Measurements from ENCODE around the gene CCDC38.

Gene CCDC38

GRCh38 chr12:95880895-95881294 lies 61.5 kb downstream of the CCDC38 start:
- H3K4me3 ChIP-seq (ENCODE audit: low read depth, low read length, poor library complexity, severe bottlenecking): no peak overlapping the region
- no peaks in the 10 kb centered on the region for H3K4me1 ChIP-seq (ENCODE audit: insufficient read depth, low read length, severe bottlenecking)
- no peaks in the 10 kb centered on the region for H3K79me2 ChIP-seq (ENCODE audit: insufficient read depth, low read length)
- no peak overlapping the region for H2AFZ ChIP-seq (ENCODE audit: low read length)
- TF ChIP-seq EZH2 (IDR thresholded peaks at IDR 0.05; ENCODE audit: borderline replicate concordance, low read length): no peak
- TF ChIP-seq, protein P1, sequence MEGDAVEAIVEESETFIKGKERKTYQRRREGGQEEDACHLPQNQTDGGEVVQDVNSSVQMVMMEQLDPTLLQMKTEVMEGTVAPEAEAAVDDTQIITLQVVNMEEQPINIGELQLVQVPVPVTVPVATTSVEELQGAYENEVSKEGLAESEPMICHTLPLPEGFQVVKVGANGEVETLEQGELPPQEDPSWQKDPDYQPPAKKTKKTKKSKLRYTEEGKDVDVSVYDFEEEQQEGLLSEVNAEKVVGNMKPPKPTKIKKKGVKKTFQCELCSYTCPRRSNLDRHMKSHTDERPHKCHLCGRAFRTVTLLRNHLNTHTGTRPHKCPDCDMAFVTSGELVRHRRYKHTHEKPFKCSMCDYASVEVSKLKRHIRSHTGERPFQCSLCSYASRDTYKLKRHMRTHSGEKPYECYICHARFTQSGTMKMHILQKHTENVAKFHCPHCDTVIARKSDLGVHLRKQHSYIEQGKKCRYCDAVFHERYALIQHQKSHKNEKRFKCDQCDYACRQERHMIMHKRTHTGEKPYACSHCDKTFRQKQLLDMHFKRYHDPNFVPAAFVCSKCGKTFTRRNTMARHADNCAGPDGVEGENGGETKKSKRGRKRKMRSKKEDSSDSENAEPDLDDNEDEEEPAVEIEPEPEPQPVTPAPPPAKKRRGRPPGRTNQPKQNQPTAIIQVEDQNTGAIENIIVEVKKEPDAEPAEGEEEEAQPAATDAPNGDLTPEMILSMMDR (IDR thresholded peaks at IDR 0.05; ENCODE audit: low read length): no peak
- no peaks in the 10 kb centered on the region for H4K20me1 ChIP-seq (ENCODE audit: insufficient read depth, low read length)
- no peak overlapping the region for H3K4me2 ChIP-seq (ENCODE audit: low read length)
- H3K27ac ChIP-seq (ENCODE audit: low read depth, low read length, poor library complexity, severe bottlenecking): no peak overlapping the region
- no peaks in the 10 kb centered on the region; the same call in 1 of the 2 replicates for H3K36me3 ChIP-seq (ENCODE audit: insufficient read depth, low read length)
- H3K9me3 ChIP-seq (ENCODE audit: low read length): 0 out of 2 replicates have a peak, but pooled peaks cover 5% of the 10 kb centered on the region
- H3K9me2 ChIP-seq (ENCODE audit: low read depth, low read length): no peaks in the 10 kb centered on the region
- H3F3A ChIP-seq (ENCODE audit: insufficient read depth, low read length): no peaks in the 10 kb centered on the region
- H3K9ac ChIP-seq (ENCODE audit: low read length): no peak overlapping the region
- no peaks in the 10 kb centered on the region; the same call in 1 of the 2 replicates for H3K27me3 ChIP-seq (ENCODE audit: insufficient read depth, low read length)

- no peaks in the 10 kb centered on the region; the same call in 1 of the 2 replicates for H3K27me3 ChIP-seq (ENCODE audit: insufficient read depth, low read length)
- TF ChIP-seq, protein P1 (IDR thresholded peaks at IDR 0.05; ENCODE audit: low read length): no peak
- no peak for TF ChIP-seq EZH2 (IDR thresholded peaks at IDR 0.05; ENCODE audit: borderline replicate concordance, low read length)
- no peaks in the 10 kb centered on the region for H4K20me1 ChIP-seq (ENCODE audit: insufficient read depth, low read length)
- 0 out of 2 replicates have a peak, but pooled peaks cover 3% of the 10 kb centered on the region for H3K9me3 ChIP-seq (ENCODE audit: low read length)
- H3K9me2 ChIP-seq (ENCODE audit: low read depth, low read length): no peaks in the 10 kb centered on the region
- no peak overlapping the region for H3K4me3 ChIP-seq (ENCODE audit: low read depth, low read length, poor library complexity, severe bottlenecking)
- no peak overlapping the region for H2AFZ ChIP-seq (ENCODE audit: low read length)
- H3F3A ChIP-seq (ENCODE audit: insufficient read depth, low read length): no peaks in the 10 kb centered on the region
- H3K4me2 ChIP-seq (ENCODE audit: low read length): no peak overlapping the region
- H3K36me3 ChIP-seq (ENCODE audit: insufficient read depth, low read length): no peaks in the 10 kb centered on the region; the same call in 1 of the 2 replicates
- no peak overlapping the region for H3K27ac ChIP-seq (ENCODE audit: low read depth, low read length, poor library complexity, severe bottlenecking)
- H3K79me2 ChIP-seq (ENCODE audit: insufficient read depth, low read length): no peaks in the 10 kb centered on the region
- no peaks in the 10 kb centered on the region for H3K4me1 ChIP-seq (ENCODE audit: insufficient read depth, low read length, severe bottlenecking)
- no peak overlapping the region for H3K9ac ChIP-seq (ENCODE audit: low read length)
These were observed 64.8 kb downstream of the CCDC38 start for GRCh38 chr12:95877622-95878021.

- no peak for TF ChIP-seq EZH2 (IDR thresholded peaks at IDR 0.05; ENCODE audit: borderline replicate concordance, low read length)
- TF ChIP-seq, protein P1 (IDR thresholded peaks at IDR 0.05; ENCODE audit: low read length): no peak
- Histone ChIP-seq H3K79me2 (ENCODE audit: insufficient read depth, low read length) (no peaks in the 10 kb centered on the region), H3K9me3 (ENCODE audit: low read length) (0 out of 2 replicates have a peak, but pooled peaks cover 3% of the 10 kb centered on the region), H3K27ac (ENCODE audit: low read depth, low read length, poor library complexity, severe bottlenecking) (no peak overlapping the region), H3K9me2 (ENCODE audit: low read depth, low read length) (no peaks in the 10 kb centered on the region), H3K4me1 (ENCODE audit: insufficient read depth, low read length, severe bottlenecking) (no peaks in the 10 kb centered on the region), H3K4me3 (ENCODE audit: low read depth, low read length, poor library complexity, severe bottlenecking) (no peak overlapping the region), H2AFZ (ENCODE audit: low read length) (no peak overlapping the region), H3F3A (ENCODE audit: insufficient read depth, low read length) (no peaks in the 10 kb centered on the region), H3K9ac (ENCODE audit: low read length) (no peak overlapping the region), H3K4me2 (ENCODE audit: low read length) (no peak overlapping the region), H4K20me1 (ENCODE audit: insufficient read depth, low read length) (no peaks in the 10 kb centered on the region), H3K36me3 (ENCODE audit: insufficient read depth, low read length) (peaks cover 8% of the 10 kb centered on the region), H3K27me3 (ENCODE audit: insufficient read depth, low read length) (no peaks in the 10 kb centered on the region; the same call in 1 of the 2 replicates)
These were observed 68.0 kb downstream of the CCDC38 start for GRCh38 chr12:95874452-95874851.
